ENCODE results near the gene ECI2. TPM values are rescaled to one million over a fixed set of nuclear protein-coding genes. Genes with fewer than 3 reads are reported as not detected.

Gene ECI2
- total and polyA plus RNA-seq, 2 donors (not counting 3 experiments of a cell fraction or from before 2014, with no cell fraction given) = 33.5 to 91.0 TPM

- Histone ChIP-seq H3K27ac (ENCODE audit: insufficient read depth, low read depth, low read length) (no peak overlapping the region), H3K9me1 (replicated peaks; ENCODE audit: control insufficient read depth, extremely low read depth, insufficient read depth, low read length) (no peaks in the 10 kb centered on the region), H3K4me1 (ENCODE audit: control insufficient read depth, extremely low read depth, insufficient read depth, low read length) (peaks cover 4% of the 10 kb centered on the region), H3K9me3 (replicated peaks; ENCODE audit: control insufficient read depth, insufficient read depth, low read length) (no peaks in the 10 kb centered on the region), H3K27me3 (ENCODE audit: control insufficient read depth in 2 of 2, insufficient read depth in 2 of 2, low read length in 2 of 2) (no peaks in the 10 kb centered on the region), H2AFZ (ENCODE audit: low read depth, low read length) (no peak overlapping the region), H3K4me3 (replicated peaks in 1 of 3; ENCODE audit: insufficient read depth in 1 of 3, low read depth in 1 of 3, low read length in 3 of 3) (no peak overlapping the region), H3K9ac (replicated peaks; ENCODE audit: extremely low read depth, insufficient read depth, low read length) (no peak overlapping the region), H3K36me3 (ENCODE audit: control insufficient read depth in 2 of 2, extremely low read depth in 1 of 2, insufficient read depth in 2 of 2, low read length in 2 of 2) (no peaks in the 10 kb centered on the region), H3K4me2 (ENCODE audit: insufficient read depth, low read length) (no peak overlapping the region), H4K20me1 (replicated peaks; ENCODE audit: control insufficient read depth, extremely low read depth, insufficient read depth, low read length) (no peaks in the 10 kb centered on the region), H3K79me2 (ENCODE audit: control insufficient read depth, insufficient read depth, low read length) (no peaks in the 10 kb centered on the region)
- BruUV-seq (replicated peaks) = no TSS peak
- dilution Hi-C loops (cut with MboI; ENCODE audit: extremely low pct_ligation_motif_present, low sequenced_read_pairs) = no loop called here
- FAIRE-seq (no peak), DNase-seq (ENCODE audit: low read depth, low spot score) (no peak)
- intact Hi-C loops (cut with micrococcal nuclease) = no loop called here
- TF ChIP-seq EZH2 (IDR thresholded peaks at IDR 0.05; ENCODE audit: borderline replicate concordance, low read depth, low read length, severe bottlenecking) (no peak), POLR2AphosphoS5 (IDR thresholded peaks at IDR 0.05; ENCODE audit: insufficient read depth, low read depth, low read length) (no peak), POLR2A (IDR thresholded peaks at IDR 0.05; ENCODE audit: low read depth, low read length) (no peak), GATA2 (IDR thresholded peaks at IDR 0.05; ENCODE audit: insufficient read depth, insufficient read length, low read depth, low read length) (no peak), MAX (IDR thresholded peaks at IDR 0.05; ENCODE audit: insufficient read depth, insufficient read length) (no peak), FOS (IDR thresholded peaks at IDR 0.05; ENCODE audit: borderline replicate concordance, insufficient read depth, low read length) (no peak), CTCF (IDR thresholded peaks at IDR 0.05; ENCODE audit: extremely low read depth in 1 of 2, insufficient read depth in 1 of 2, low read depth in 1 of 2, low read length in 2 of 2) (no peak), MYC (IDR thresholded peaks at IDR 0.05; ENCODE audit: low read depth, low read length) (no peak), JUN (IDR thresholded peaks at IDR 0.05; ENCODE audit: borderline replicate concordance, insufficient read depth, insufficient read length, low read depth) (no peak)
- POLR2A ChIA-PET = no interaction called here
- CTCF ChIA-PET = interaction anchor here (0.9 kb wide), 1 partner anchor 139 kb away, joined by 3 read pairs; no protein-coding TSS in a partner anchor
Observed at GRCh38 chr6:4071330-4071729, 64.0 kb downstream of the ECI2 start.
